ENCODE measurements around the gene TDRD9.

DNA sequence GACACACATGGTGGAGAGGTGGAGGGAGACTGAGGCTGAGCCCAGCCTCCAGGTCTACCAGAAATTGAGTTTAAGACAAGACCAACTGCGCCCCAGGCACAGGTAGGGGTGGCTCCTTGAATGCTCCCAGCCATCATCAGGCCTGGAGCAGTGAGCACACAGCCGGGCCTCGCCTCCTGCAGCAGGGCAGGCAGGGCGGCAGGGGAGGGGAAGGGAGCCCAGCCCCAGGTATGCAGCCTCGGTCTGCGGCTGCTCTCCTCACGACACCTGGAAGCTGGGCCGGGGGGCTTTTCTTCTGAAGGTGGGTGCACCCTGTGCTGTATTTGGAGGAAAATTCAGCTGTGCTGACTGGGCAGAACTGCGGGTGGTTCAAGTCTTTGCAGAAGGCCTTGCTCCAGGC lies 29.5 kb upstream of the TDRD9 start:
- TF ChIP-seq, protein P1, sequence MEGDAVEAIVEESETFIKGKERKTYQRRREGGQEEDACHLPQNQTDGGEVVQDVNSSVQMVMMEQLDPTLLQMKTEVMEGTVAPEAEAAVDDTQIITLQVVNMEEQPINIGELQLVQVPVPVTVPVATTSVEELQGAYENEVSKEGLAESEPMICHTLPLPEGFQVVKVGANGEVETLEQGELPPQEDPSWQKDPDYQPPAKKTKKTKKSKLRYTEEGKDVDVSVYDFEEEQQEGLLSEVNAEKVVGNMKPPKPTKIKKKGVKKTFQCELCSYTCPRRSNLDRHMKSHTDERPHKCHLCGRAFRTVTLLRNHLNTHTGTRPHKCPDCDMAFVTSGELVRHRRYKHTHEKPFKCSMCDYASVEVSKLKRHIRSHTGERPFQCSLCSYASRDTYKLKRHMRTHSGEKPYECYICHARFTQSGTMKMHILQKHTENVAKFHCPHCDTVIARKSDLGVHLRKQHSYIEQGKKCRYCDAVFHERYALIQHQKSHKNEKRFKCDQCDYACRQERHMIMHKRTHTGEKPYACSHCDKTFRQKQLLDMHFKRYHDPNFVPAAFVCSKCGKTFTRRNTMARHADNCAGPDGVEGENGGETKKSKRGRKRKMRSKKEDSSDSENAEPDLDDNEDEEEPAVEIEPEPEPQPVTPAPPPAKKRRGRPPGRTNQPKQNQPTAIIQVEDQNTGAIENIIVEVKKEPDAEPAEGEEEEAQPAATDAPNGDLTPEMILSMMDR (IDR thresholded peaks at IDR 0.05; ENCODE audit: low read depth, low read length), result no peak
- TF ChIP-seq POLR2A (IDR thresholded peaks at IDR 0.05; ENCODE audit: extremely low read depth, insufficient read length) (no peak), MYC (IDR thresholded peaks at IDR 0.05; ENCODE audit: low read depth, low read length) (no peak)
